NCI-H82 (cell line): ENCODE measurements around the gene PADI1.

Experiments used
- DNase-seq: peaks from one replicate; lab custom pipeline; 2025; lab: John Stamatoyannopoulos, UW

PADI1 gene, protein sequence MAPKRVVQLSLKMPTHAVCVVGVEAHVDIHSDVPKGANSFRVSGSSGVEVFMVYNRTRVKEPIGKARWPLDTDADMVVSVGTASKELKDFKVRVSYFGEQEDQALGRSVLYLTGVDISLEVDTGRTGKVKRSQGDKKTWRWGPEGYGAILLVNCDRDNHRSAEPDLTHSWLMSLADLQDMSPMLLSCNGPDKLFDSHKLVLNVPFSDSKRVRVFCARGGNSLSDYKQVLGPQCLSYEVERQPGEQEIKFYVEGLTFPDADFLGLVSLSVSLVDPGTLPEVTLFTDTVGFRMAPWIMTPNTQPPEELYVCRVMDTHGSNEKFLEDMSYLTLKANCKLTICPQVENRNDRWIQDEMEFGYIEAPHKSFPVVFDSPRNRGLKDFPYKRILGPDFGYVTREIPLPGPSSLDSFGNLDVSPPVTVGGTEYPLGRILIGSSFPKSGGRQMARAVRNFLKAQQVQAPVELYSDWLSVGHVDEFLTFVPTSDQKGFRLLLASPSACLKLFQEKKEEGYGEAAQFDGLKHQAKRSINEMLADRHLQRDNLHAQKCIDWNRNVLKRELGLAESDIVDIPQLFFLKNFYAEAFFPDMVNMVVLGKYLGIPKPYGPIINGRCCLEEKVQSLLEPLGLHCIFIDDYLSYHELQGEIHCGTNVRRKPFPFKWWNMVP

DNA sequence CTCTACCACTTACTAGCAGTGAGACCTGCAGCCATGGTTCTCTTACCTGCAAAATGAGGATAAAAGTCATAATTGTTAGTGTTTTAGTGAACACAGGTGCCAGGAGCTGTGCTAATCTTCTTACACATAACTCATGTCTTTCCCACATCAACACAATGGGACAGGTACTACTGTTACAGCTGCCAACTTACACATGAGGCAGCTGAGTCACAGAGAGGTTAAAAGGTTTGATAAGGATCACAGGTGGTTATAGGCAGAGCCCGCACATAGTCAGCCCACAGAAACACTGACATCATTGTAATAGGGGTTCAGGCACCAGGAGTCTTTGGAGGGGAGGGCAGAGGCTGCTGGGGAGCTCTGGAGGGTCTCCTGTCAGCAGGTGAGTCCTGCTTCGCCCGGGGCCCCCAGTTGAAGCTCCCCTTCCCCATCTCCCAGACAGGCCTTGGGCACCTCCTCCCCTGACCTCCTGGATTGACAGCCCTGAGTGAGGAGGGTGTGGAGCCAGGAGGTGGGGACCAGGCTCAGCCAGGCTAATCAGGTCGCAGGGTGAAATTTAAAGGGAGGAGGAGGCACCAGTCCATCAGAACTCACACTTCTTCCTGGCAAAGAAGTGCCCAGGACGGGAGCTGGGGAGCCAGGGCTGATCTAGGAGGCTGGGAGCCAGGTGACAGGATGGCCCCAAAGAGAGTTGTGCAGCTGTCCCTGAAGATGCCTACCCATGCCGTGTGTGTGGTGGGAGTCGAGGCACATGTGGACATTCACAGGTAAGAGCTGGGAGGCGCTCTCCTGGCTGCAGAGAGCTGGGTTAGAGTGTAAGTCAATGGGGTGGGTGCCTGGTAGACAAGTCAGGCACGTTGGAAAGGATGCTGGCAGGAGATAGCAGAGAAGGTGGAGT, at the start of gene PADI1:
Gene PADI1, plus strand, starts transcription at position 583 of the 895 bp plus-strand sequence. Its CDS starts 90 bp downstream, at position 673.
- DNase-seq: no peak

DNA sequence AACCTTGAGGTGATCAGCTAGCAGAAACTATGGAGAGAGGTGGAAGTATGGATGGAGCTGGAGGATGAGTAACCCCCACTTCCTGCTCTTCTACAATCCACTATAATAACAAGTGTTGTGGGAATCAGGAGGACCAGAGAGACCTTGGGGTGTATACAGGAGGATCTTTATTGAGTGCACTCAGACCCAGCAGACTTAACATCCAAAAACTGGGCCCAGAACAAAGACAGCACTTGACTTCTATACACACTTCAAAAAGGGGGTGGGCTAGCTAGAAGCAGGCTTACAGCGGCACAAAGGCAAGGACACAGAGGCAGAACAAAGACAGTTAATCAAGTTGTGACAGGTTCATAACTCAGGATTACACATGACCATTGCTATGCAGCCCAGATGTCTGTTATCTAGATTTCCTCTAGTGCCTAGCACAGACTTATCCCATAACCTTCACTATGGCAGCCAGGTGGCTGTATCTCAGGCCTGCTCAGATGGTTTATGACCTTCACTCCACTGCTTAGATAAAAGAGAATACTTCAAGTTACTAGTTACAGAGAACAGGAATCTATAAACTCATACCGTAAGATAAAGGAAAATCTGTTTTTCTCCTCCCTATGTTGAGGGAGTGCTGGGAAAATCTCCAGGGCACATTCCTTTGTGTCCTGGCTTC, 49.5 kb upstream of the PADI1 start:
- DNase-seq: no peak

DNA sequence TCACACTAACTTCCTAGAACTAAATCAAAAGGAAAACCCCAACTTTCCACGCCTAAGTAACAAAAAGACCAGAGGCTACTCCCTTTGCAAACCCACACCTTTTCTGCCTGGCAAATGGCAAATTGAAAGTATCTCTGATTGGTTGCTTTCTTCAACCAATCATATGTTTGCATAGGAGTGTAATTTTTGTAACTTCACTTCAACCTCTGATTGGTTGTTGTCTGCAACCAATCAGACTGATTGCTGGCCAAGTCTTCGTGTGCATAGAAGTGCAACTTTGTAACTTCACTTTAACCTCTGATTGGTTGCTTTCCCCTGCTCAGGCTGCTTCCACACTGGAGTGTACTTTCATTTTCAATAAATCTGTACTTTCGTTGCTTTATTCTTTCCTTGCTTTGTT, 48.8 kb upstream of the PADI1 start:
- no peak for DNase-seq

DNA sequence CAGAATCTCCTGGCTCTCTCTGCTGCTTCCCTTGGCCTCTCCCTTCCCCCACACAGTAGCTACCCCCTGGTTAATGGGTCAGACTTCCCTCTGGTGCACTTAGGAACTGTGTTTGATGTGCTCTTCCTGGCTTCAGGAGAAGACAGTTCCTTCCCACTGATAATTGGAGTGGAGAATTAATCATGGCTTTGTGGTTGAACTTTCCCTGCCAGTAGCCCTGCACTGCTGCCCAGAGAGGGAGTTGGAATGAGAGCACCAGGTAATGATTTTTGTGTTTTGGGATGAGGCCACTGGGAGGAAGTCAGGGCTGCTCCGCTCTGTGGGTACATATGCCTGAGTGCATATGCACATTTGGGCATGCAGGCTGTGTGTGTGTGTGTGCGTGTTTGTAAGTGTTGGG, 46.0 kb upstream of the PADI1 start:
- DNase-seq: no peak

DNA sequence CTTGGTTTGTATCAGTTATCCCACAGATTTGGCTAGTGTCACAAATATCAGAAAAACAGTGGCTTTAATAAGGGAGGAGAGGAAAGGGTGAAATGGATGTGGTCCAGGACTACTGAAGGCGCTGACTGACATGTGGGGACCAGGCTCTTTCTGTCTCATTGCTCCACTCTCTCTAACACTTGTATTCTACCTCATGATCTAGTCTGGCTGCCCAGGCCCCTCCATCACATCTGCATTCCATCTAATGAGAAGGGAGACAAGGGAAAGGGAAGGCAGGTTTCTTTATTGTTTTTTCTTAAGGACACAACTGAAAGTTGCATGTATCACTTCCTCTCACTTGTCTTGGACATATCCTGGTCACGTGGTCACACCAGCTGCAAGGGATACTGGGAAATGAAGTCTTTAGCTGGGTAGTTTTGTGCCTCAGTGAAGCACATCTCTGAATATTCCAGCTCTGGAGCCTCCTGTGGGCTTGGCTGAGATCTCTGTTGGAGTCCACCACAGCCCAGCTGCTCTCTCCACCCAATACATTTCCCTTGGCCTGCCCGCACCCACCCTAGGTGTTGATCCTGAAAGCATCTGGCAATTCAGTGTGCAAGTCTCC, 43.7 kb upstream of the PADI1 start:
- peak; percentile 11 for DNase-seq

DNA sequence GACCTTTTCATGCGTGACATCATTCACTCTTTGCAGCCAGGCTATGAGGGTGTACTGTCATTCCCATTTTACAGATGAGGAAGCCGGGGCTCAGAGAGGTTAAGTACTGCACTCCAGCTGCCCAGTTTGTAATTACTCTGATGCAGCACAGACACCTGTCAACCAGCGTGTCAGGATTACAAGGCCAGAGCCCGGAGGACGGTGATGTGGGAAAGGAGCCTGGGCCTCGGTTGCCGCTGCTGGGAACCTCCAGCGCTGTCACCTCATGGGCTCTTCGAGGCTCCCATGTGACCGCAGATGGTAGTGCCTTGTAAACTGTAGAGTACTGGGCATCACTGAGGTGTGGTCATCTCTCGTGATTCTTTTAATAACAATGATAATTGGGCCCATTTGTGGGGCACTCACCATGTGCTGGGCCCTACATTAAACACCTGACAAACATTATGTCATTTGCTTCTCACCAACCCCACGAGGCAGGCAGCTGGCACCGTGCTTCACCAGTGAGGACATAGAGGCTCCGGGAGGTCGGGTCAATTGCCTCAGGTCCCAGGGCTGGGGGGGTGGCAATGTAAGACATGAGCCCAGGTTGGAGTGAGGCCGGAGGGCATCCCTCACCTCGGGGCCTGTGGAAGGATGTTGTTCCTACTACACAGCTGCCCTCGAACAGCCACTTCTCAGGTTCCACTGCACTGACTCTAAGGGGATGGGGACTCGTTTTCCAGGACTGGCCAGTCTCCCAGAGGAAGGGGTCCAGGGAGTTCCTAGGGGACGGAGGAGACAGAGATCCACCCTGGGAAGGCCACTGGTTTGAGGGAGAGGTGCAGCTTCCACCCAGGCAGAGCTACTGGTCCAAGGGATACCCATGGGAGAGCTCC, 42.8 kb upstream of the PADI1 start:
- DNase-seq: no peak

DNA sequence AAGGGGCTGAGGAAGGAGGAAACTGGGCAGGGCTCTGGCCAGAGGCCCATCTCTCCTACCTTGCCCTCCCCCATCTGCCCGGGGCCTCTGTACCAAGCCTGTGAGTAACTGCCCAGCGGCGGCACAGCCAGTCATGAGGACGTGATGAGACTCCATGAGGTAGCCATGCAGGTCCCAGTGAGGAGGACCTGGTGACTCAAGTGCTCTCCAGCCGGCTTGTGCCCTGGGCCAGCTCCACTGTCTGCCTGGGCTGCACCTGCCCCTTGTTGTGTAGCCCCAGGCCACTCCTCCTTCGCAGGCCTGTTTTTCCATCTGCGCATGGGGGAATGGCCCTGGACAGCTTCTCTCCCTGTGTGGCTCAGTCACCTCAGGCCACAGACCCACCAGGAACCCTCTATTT, 42.0 kb upstream of the PADI1 start:
- no peak for DNase-seq

DNA sequence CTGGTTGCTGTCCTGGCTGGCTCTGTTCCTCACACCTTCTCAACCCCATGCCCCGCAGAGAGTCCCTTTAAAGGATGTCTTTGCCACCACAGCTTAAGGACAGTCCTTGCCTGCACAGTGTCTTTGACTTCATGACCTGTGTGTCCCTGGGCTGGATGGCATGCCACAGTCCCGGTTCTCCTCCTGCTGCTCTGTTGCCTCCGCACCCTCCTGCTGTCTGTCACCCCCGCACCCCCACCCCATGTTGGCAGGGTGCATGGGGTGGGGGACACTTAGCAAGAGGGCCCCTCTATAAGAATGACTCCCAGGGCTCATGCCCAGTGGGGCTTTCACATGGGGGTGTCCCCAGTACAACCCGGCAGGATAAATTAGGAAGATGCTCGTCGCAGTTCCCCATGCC, 41.6 kb upstream of the PADI1 start:
- no peak for DNase-seq

DNA sequence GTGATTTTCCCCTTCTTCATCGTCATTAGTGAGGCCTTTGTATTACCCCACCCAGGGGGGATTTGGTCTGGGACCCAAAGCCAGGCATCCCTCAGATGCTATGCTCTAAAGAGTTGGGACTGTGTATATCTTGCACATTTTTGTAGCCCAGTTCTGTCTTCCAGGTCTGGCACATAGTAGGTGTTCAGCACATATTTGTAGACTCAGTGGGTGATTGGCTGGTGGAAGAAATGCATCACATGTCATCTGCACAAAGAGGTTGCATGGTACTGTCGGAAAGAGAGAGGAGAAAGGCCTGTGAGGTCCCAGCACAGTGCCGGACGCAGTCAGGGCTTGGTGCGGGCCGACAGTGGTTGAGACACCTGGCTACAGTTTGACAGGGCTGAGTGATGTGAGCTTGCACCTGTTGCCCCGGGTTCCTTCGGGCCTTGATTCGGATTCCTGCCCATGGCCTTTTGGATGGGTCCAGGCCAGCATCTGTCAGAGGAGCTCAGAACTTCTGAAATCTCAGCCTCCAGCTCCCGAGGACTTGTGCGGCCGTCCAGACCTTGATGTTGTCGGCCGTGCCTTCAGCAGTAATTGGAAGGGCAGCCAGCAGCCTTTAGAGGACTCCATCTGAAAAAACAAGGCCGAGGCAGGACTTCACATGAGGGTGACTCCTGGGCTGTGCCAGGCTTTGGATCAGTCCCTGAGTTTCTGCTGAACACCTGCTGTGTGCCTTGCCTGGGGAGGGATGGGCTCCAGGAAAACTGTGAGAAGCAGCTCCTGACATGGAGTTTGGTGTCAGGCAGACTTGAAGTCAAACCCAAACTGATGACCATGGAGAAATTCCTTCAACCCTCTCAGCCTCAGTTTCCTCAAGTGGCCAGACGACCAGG, 40.9 kb upstream of the PADI1 start:
- DNase-seq: no peak

DNA sequence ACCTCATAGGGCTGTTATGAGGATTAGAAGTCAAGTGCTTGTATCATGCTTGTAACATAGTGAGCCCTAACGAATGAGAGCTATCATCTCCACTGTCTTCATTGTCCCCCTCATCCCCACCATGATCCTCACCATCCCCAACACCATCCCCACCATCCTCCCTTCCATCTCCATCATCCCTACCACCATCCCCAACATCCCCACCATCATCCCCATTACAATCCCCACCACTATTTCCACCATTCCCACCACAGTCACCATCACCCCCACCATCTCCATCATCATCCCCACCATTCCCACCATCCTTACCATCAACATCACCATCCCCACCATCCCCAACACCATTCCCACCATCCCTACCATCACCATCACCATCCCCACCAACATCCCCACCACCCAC, 39.1 kb upstream of the PADI1 start:
- no peak for DNase-seq

DNA sequence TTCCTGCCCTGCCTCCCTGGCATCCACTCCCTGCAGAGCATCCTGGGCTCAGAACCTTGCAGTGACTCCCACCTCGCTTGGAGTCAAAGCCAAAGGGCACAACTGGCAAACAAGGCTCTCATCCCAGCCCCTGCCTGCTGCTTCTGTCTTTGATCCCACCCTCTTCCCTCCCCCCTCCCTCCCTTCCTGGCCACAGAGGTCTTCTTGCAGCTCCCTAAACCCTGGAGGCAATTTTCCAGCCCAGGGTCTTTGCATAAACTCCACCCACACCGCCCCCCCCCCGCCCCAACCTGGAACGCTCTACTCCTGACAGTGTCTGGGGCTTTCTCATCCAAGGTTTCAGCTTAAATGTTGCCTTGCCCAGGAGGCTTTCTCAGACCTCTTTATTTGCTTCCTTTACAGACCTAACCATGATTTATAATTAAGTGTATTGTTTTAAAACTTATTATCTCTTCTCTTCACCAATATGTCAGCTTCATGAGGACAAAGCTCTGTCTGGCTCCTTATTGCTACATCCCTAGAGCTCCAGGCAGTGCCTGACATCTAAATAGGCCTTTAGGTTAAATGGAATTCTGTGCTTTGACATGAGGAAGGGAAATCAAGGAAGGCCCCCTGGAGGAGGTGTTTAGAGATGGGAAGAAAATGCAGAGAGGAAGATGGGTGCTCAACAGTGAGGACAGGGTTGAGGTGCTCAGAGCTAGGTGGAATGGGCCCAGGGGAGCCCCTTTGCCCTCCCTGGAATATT, 37.7 kb upstream of the PADI1 start:
- DNase-seq: no peak

DNA sequence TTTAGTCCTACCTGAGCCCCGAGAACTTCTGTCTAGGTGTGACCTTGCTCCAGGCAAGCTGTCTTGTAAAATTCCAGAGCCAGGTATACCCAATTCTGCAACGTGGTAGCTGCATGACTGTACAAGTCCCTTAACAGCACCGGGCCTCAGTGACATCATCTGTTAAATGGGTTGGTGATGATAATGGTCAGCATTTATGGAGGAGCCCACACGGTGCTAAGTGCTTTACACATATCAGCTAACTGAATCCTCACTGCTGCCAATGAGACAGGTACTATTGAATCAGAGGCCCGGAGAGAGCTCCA, 37.2 kb upstream of the PADI1 start:
- no peak for DNase-seq

DNA sequence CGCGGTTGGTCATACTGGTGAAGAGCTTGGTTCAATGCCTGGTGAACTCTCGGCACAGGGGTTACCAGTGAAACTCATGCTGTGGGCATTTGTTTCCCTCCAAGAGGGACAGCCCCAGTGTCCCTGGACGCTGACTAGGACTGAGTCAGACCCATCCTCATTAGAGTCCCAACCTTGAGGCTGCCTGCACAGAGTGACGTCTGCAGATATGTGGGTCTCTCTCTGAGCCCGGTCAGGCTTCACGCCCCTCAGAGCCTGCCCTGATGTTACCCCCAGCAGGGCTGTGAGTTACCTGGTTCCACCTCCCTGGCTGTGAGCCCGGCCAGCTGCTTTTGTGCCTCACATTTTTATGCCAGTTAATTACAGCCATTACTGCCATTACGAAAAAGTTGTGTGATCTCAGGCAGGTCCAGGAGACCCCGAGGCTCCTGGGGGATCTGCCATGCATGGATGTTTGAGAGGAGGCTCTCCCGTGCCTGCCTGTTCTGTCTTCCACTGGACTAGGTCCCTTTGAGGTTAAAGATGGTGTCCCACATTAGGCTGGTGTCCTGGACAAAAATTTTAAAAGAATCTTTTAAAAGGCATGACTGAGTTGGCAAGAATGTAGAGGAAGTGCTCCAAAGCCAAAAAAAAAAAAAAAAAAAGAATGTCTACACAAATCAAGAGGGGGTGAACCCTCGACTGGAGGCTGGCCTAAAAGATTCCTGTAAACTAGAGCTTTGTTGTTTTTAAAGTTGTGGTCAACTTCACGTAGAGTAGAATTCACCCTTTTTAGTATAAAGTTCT, 36.6 kb upstream of the PADI1 start:
- no peak for DNase-seq

DNA sequence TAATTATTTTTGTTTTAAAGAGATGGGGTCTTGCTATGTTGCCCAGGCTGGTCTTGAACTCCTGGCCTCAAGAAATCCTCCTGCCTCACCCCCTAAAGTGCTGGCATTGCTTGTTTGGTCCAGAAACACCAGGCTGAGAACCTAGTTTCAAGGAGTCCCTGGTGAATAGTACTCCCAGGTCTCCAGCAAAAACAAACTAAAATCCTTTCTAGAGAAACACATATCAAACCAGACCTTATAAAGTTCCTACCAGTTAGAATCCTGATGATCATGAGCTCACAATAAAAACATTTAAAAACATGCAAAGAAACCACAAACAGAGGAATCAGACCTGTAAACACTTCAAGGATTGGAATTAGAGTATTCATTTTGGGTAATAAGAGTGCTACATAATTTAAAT, 34.4 kb upstream of the PADI1 start:
- DNase-seq: no peak

DNA sequence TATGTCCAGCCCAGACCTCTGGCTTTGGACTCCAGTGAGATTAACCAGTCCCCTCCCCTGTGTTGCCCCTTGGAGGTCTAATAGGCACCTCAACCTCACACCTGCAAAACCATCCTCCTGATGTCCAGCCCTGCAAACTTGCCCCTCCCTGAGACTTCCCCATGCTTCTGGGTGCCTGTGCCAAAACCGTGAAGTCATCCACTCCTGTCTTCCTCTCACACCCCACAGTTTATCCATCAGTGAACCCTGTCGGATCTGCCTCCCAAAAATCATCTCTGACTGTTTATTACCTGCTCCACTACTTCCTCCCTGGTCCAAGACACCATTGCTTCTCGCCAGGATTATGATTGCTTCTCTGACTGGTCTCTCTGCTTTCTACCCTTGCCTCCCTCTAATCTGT, 31.7 kb upstream of the PADI1 start:
- no peak for DNase-seq

DNA sequence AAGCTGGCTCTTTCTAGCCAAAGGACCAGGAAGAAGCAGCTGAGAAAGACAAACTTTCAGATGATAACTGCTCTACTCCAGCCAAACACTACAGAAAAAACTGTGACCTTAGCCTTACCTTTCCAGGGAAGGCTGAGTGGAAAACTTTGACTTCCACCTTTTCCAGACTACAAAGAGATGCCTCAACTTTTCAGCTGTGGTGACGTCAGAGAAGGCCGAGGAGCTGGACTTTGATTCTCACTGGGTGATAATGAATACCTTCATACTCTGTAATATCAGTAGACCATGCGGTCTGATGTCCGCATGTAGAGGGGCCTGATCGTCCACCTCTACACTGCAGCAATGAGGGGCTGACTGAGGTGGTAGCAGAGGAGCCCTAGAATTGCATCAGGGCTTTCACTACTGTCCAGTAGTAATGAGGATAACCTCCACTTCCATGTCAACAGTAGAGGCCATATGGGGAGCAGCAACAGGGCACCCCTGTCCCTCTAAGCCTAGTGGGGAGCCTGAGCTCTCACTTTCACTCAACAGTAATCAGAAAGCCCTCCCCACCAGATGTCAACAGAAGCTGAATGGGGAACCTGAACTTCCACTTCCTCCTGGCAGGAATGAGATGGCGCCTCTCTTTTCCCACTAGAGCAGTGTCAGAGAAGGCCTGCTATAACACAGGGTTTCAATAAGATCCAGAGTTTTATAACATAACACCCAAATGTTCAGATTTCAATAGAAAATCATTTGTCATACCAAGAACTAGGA, 28.4 kb upstream of the PADI1 start:
- no peak for DNase-seq

DNA sequence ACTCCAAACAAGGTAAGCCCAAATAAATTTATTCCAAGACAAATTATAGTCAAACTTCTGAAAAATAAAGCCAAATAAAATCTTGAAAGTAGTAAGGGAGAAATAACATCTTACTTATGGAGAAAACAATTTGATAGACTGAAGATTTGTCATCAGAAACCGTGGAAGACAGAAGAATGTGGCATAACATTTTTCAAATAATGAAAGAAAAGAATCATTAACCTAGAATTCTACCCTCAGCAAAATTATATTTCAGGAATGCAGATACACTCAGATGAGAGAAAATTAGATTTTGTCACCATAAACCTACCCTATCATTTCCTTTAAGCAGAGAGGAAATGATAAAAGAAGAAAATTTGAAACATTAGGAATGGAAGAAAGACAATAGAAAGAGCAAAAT, 27.3 kb upstream of the PADI1 start:
- no peak for DNase-seq
